ENCODE results near the gene TM4SF1. TPM values are rescaled to one million over a fixed set of nuclear protein-coding genes. Genes with fewer than 3 reads are reported as not detected.

TM4SF1 gene
- total and polyA plus RNA-seq, 2 donors (not counting 1 experiment from before 2014, with no cell fraction given): not detected

- TF ChIP-seq, protein P1, sequence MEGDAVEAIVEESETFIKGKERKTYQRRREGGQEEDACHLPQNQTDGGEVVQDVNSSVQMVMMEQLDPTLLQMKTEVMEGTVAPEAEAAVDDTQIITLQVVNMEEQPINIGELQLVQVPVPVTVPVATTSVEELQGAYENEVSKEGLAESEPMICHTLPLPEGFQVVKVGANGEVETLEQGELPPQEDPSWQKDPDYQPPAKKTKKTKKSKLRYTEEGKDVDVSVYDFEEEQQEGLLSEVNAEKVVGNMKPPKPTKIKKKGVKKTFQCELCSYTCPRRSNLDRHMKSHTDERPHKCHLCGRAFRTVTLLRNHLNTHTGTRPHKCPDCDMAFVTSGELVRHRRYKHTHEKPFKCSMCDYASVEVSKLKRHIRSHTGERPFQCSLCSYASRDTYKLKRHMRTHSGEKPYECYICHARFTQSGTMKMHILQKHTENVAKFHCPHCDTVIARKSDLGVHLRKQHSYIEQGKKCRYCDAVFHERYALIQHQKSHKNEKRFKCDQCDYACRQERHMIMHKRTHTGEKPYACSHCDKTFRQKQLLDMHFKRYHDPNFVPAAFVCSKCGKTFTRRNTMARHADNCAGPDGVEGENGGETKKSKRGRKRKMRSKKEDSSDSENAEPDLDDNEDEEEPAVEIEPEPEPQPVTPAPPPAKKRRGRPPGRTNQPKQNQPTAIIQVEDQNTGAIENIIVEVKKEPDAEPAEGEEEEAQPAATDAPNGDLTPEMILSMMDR (IDR thresholded peaks at IDR 0.05): peak; percentile 24
- no peak for TF ChIP-seq EZH2 (IDR thresholded peaks at IDR 0.05; ENCODE audit: borderline replicate concordance, insufficient read depth, low read depth, low read length, poor library complexity, severe bottlenecking)
- DNase-seq (peak; percentile 19), ATAC-seq (ENCODE audit: low read depth) (no peak)
- CTCF ChIA-PET: no interaction called here
- POLR2A ChIA-PET: no interaction called here
- intact Hi-C loops (cut with micrococcal nuclease): no loop called here
- H2AFZ ChIP-seq (ENCODE audit: insufficient read depth, low read depth, low read length, poor library complexity, severe bottlenecking): no peak overlapping the region
- H3K4me3 Mint-ChIP-seq: no peak overlapping the region
- H3K79me2 ChIP-seq (ENCODE audit: control insufficient read depth, insufficient read depth, low read length): no peaks in the 10 kb centered on the region
- H3K27ac ChIP-seq (ENCODE audit: low read length in 2 of 2): no peak overlapping the region
- H3K4me1 Mint-ChIP-seq: no peaks in the 10 kb centered on the region
- no peak overlapping the region for H3K27ac Mint-ChIP-seq
- H3K27me3 ChIP-seq (replicated peaks in 1 of 4; ENCODE audit: control extremely low read depth in 1 of 4, control insufficient read depth in 3 of 4, insufficient read depth in 4 of 4, low read length in 3 of 4): no peaks in the 10 kb centered on the region
- H4K20me1 ChIP-seq (ENCODE audit: control insufficient read depth, insufficient read depth, low read length, poor library complexity, severe bottlenecking): no peaks in the 10 kb centered on the region
- 0% methylated on average over 1 of the region's 4 CpGs for WGBS (ENCODE audit: insufficient coverage)
- no peaks in the 10 kb centered on the region for H3K9me3 Mint-ChIP-seq (ENCODE audit: insufficient read depth)
- H3K4me2 ChIP-seq (replicated peaks; ENCODE audit: low read depth, low read length, poor library complexity, severe bottlenecking): no peak overlapping the region
- H3K36me3 ChIP-seq (replicated peaks in 1 of 2; ENCODE audit: control extremely low read depth in 1 of 2, control insufficient read depth in 1 of 2, extremely low read depth in 1 of 2, insufficient read depth in 2 of 2, low read length in 1 of 2): no peaks in the 10 kb centered on the region
- H3K4me1 ChIP-seq (ENCODE audit: control insufficient read depth in 2 of 2, insufficient read depth in 2 of 2, low read length in 2 of 2): no peaks in the 10 kb centered on the region
- H3K9ac ChIP-seq (ENCODE audit: low read length): no peak overlapping the region
- H3K27me3 Mint-ChIP-seq: no peaks in the 10 kb centered on the region
- no peaks in the 10 kb centered on the region for H3K9me3 ChIP-seq (ENCODE audit: control extremely low read depth in 1 of 3, control insufficient read depth in 2 of 3, insufficient read depth in 1 of 3, low read length in 2 of 3)
- H3K4me3 ChIP-seq (ENCODE audit: control extremely low read depth in 1 of 5, extremely low read depth in 1 of 5, insufficient read depth in 1 of 5, low read depth in 2 of 5, low read length in 4 of 5): no peak overlapping the region
Measured at GRCh38 chr3:149393345-149394160, 16.1 kb upstream of the TM4SF1 start.

GRCh38 chr3:149391960-149392359 lies 14.5 kb upstream of the TM4SF1 start:
- no peaks in the 10 kb centered on the region for H3K9me3 Mint-ChIP-seq (ENCODE audit: insufficient read depth)
- H3K9ac ChIP-seq (ENCODE audit: low read length): no peak overlapping the region
- CTCF ChIA-PET: no interaction called here

More at GRCh38 chr3:149391960-149392359, 14.5 kb upstream of the TM4SF1 start:
- H3K4me1 Mint-ChIP-seq: no peaks in the 10 kb centered on the region
- H4K20me1 ChIP-seq (ENCODE audit: control insufficient read depth, insufficient read depth, low read length, poor library complexity, severe bottlenecking): no peaks in the 10 kb centered on the region
- no peak overlapping the region for H3K27ac Mint-ChIP-seq
- H3K4me2 ChIP-seq (replicated peaks; ENCODE audit: low read depth, low read length, poor library complexity, severe bottlenecking): no peak overlapping the region
- H2AFZ ChIP-seq (ENCODE audit: insufficient read depth, low read depth, low read length, poor library complexity, severe bottlenecking): no peak overlapping the region
- no peaks in the 10 kb centered on the region for H3K79me2 ChIP-seq (ENCODE audit: control insufficient read depth, insufficient read depth, low read length)
- WGBS (ENCODE audit: insufficient coverage): no CpG with 5 or more reads among the region's 5 CpGs
- TF ChIP-seq, protein P1 (IDR thresholded peaks at IDR 0.05): no peak
- TF ChIP-seq EZH2 (IDR thresholded peaks at IDR 0.05; ENCODE audit: borderline replicate concordance, insufficient read depth, low read depth, low read length, poor library complexity, severe bottlenecking): no peak
- H3K4me1 ChIP-seq (ENCODE audit: control insufficient read depth in 2 of 2, insufficient read depth in 2 of 2, low read length in 2 of 2): no peaks in the 10 kb centered on the region
- DNase-seq (no peak), ATAC-seq (ENCODE audit: low read depth) (no peak)
- no peaks in the 10 kb centered on the region for H3K27me3 Mint-ChIP-seq
- POLR2A ChIA-PET: no interaction called here
- H3K9me3 ChIP-seq (ENCODE audit: control extremely low read depth in 1 of 3, control insufficient read depth in 2 of 3, insufficient read depth in 1 of 3, low read length in 2 of 3): no peaks in the 10 kb centered on the region
- no peak overlapping the region for H3K4me3 Mint-ChIP-seq
- no peaks in the 10 kb centered on the region for H3K36me3 ChIP-seq (replicated peaks in 1 of 2; ENCODE audit: control extremely low read depth in 1 of 2, control insufficient read depth in 1 of 2, extremely low read depth in 1 of 2, insufficient read depth in 2 of 2, low read length in 1 of 2)
- H3K4me3 ChIP-seq (ENCODE audit: control extremely low read depth in 1 of 5, extremely low read depth in 1 of 5, insufficient read depth in 1 of 5, low read depth in 2 of 5, low read length in 4 of 5): no peak overlapping the region
- H3K27me3 ChIP-seq (replicated peaks in 1 of 4; ENCODE audit: control extremely low read depth in 1 of 4, control insufficient read depth in 3 of 4, insufficient read depth in 4 of 4, low read length in 3 of 4): no peaks in the 10 kb centered on the region
- no peak overlapping the region for H3K27ac ChIP-seq (ENCODE audit: low read length in 2 of 2)
- intact Hi-C loops (cut with micrococcal nuclease): no loop called here

All from B cell (primary cell).